Measurements from ENCODE around the gene MAPK11.

MAPK11 gene

GRCh38 chr22:50284479-50284878 is 14.3 kb upstream of the MAPK11 start:
- TF ChIP-seq CTCF (conservative IDR thresholded peaks at IDR 0.05) (no peak), ZFX (IDR thresholded peaks at IDR 0.05) (no peak)
- no peak overlapping the region for H3K27ac ChIP-seq

GRCh38 chr22:50283821-50284220 is 13.6 kb upstream of the MAPK11 start:
- TF ChIP-seq CTCF (conservative IDR thresholded peaks at IDR 0.05) (no peak), ZFX (IDR thresholded peaks at IDR 0.05) (no peak)
- no peak overlapping the region for H3K27ac ChIP-seq

- no peak overlapping the region for H3K27ac ChIP-seq
- TF ChIP-seq CTCF (conservative IDR thresholded peaks at IDR 0.05) (no peak), ZFX (IDR thresholded peaks at IDR 0.05) (no peak)
These were observed 12.4 kb upstream of the MAPK11 start for GRCh38 chr22:50282361-50283155.

GRCh38 chr22:50281957-50282356 is 11.8 kb upstream of the MAPK11 start:
- TF ChIP-seq CTCF (conservative IDR thresholded peaks at IDR 0.05), result no peak
- no peak for TF ChIP-seq ZFX (IDR thresholded peaks at IDR 0.05)
- H3K27ac ChIP-seq, result no peak overlapping the region

GRCh38 chr22:50281384-50281760 is 11.2 kb upstream of the MAPK11 start:
- H3K27ac ChIP-seq, result no peak overlapping the region
- no peak for TF ChIP-seq ZFX (IDR thresholded peaks at IDR 0.05)
- TF ChIP-seq CTCF (conservative IDR thresholded peaks at IDR 0.05), result no peak

- no peak for TF ChIP-seq ZFX (IDR thresholded peaks at IDR 0.05)
- no peak for TF ChIP-seq CTCF (conservative IDR thresholded peaks at IDR 0.05)
- H3K27ac ChIP-seq, result no peak overlapping the region
These were observed 10.7 kb upstream of the MAPK11 start for GRCh38 chr22:50280708-50281383.

- TF ChIP-seq CTCF (conservative IDR thresholded peaks at IDR 0.05) (no peak), ZFX (IDR thresholded peaks at IDR 0.05) (no peak)
- no peak overlapping the region for H3K27ac ChIP-seq
These were observed 10.0 kb upstream of the MAPK11 start for GRCh38 chr22:50280022-50280707.
